Breast epithelium (tissue), 3 donors: Measurements from ENCODE around the gene OSGIN1.

ENCODE experiments used
- POLR2A ChIP-seq: fragments of 450-650 bp; IDR thresholded peaks from one replicate; pipeline ENCODE4 v1.6.1; 2016; ENCODE audit warnings: antibody characterized with exemption, mild to moderate bottlenecking, moderate library complexity
- POLR2AphosphoS5 ChIP-seq, 3 donors: sonication (generic); formaldehyde crosslinking; IDR thresholded peaks; one replicate each; pipeline ENCODE4 v1.6.1; 2017; ENCODE audit warnings: antibody characterized with exemption in 3 of 3
- TF ChIP-seq, protein P1 (sequence below), 3 donors: fragments of 450-650 bp; IDR thresholded peaks; one replicate each; pipeline ENCODE4 v1.5.1; 2016 to 2017; ENCODE audit warnings: antibody characterized with exemption in 3 of 3, mild to moderate bottlenecking in 3 of 3, moderate library complexity in 3 of 3

GRCh38 chr16:83923581-83924365 lies 29.3 kb upstream of the OSGIN1 start:
- TF ChIP-seq, protein P1, sequence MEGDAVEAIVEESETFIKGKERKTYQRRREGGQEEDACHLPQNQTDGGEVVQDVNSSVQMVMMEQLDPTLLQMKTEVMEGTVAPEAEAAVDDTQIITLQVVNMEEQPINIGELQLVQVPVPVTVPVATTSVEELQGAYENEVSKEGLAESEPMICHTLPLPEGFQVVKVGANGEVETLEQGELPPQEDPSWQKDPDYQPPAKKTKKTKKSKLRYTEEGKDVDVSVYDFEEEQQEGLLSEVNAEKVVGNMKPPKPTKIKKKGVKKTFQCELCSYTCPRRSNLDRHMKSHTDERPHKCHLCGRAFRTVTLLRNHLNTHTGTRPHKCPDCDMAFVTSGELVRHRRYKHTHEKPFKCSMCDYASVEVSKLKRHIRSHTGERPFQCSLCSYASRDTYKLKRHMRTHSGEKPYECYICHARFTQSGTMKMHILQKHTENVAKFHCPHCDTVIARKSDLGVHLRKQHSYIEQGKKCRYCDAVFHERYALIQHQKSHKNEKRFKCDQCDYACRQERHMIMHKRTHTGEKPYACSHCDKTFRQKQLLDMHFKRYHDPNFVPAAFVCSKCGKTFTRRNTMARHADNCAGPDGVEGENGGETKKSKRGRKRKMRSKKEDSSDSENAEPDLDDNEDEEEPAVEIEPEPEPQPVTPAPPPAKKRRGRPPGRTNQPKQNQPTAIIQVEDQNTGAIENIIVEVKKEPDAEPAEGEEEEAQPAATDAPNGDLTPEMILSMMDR (IDR thresholded peaks at IDR 0.05): no peak
- TF ChIP-seq POLR2A (no peak), POLR2AphosphoS5 (IDR thresholded peaks at IDR 0.05) (no peak)
